ENCODE data around the gene GREM2.

DNA sequence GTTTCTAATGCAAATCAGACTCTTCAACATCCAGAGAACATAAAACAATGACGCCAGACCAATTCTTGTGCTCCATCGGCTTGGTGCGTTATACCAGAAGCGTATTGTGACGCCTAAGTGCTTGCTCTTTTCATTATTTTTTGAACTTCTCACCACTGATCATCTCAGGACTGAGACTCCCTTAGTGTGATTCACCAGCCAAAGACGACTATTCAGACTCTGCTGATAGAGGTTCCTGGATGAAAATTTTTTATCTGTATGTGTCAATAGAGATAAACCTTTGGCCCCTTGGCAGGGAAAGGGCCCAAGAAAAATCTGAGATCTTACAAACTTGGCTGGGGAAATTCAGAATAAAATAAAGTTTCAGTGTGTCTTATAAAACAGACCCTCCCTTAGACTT, 856 bp upstream of the GREM2 start:
- no peak for TF ChIP-seq EZH2 (IDR thresholded peaks at IDR 0.05; ENCODE audit: insufficient read depth, poor library complexity, severe bottlenecking)
- no peak for TF ChIP-seq EZH2phosphoT487 (IDR thresholded peaks at IDR 0.05; ENCODE audit: insufficient read depth, low read depth)
